HG03378 (cell line): Measurements from ENCODE around the gene NME9.
A peak's percentile ranks its signal among the peaks of the same experiment; 100 is the strongest.
"Not testable (repeated sequence)": the region's sequence is repeated elsewhere in the genome, so short reads cannot be mapped to it uniquely, and the experiment has no call there.

Experiments
- ATAC-seq: cut with Tn5 transposase; IDR thresholded peaks from one replicate; pipeline ENCODE4 v1.9.1; 2021; ENCODE audit warnings: mild to moderate bottlenecking, moderate library complexity; ENCODE audit not compliant: unreplicated experiment

Gene NME9

GRCh38 chr3:138329127-138329983 is at the start of gene NME9:
TSS of gene NME9 (minus strand) at chr3:138329851. CDS start at chr3:138329335, 516 bp downstream.
- no peak for ATAC-seq

DNA sequence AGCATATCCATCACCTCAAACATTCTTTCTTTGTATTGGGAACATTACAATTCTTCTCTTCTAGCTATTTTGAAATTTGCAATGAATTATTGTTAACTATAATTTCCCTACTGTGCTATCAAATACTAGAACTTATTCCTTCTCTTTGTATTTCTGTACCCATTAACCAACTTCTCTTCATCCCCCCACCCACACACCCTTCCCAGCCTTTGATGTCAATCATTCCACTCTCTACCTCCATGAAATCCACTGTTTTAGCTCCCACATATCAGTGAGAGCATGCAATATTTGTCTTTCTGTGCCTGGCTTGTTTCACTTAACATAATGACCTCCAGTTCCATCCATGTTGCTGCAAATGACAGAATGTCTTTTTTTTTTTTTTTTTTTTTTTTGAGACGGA is 49.3 kb upstream of the NME9 start:
- no peak for ATAC-seq

GRCh38 chr3:138378331-138378730 is 48.7 kb upstream of the NME9 start:
- no peak for ATAC-seq

GRCh38 chr3:138377804-138378203 is 48.2 kb upstream of the NME9 start:
- ATAC-seq: no peak

DNA sequence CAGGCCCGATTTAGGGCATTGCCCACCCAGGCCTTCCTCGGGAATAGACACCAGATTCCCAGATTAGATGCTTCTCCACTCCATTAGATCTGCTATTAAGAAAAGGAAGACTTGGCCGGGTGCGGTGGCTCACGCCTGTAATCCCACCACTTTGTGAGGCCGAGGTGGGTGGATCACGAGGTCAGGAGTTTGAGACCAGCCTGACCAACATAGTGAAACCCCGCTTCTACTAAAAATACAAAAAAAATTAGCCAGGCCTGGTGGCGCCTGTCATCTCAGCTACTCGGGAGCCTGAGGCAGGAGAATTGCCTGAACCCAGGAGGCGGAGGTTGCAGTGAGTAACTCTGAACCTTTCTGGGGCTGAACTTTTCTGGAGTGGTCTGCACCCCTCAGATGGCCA is 47.6 kb upstream of the NME9 start:
- not testable (repeated sequence) for ATAC-seq

- ATAC-seq: no peak
These were observed 47.0 kb upstream of the NME9 start for GRCh38 chr3:138376663-138377062.

GRCh38 chr3:138375447-138375846 is 45.8 kb upstream of the NME9 start:
- no peak for ATAC-seq

DNA sequence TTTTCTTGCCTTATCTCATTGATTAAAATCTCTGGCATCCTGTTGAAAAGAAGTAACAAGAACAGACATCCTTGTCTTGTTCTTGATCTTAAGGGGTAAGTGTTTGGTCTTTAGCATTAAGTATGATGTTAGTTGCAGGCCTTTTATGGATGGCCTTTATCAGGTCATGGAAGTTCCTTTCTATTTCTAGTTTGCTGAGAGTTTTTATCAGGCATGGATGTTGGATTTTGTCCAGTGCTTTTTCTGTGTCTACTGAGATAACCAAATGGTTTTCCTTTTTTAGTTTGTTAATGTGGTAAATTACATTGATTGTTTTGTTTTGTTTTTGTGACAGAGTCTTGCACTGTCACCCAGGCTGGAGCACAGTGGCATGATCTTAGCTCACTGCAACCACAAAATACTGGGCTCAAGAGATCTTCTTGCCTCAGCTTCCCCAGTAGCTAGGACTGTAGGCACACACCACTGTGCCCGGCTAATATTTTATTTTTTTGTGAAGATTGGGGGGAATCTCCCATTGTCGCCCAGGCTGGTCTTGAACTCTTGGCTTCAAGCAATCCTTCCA is 45.0 kb upstream of the NME9 start:
- ATAC-seq: no peak

GRCh38 chr3:138373736-138374094 is 44.1 kb upstream of the NME9 start:
- ATAC-seq: no peak

GRCh38 chr3:138373087-138373735 is 43.6 kb upstream of the NME9 start:
- ATAC-seq: no peak

DNA sequence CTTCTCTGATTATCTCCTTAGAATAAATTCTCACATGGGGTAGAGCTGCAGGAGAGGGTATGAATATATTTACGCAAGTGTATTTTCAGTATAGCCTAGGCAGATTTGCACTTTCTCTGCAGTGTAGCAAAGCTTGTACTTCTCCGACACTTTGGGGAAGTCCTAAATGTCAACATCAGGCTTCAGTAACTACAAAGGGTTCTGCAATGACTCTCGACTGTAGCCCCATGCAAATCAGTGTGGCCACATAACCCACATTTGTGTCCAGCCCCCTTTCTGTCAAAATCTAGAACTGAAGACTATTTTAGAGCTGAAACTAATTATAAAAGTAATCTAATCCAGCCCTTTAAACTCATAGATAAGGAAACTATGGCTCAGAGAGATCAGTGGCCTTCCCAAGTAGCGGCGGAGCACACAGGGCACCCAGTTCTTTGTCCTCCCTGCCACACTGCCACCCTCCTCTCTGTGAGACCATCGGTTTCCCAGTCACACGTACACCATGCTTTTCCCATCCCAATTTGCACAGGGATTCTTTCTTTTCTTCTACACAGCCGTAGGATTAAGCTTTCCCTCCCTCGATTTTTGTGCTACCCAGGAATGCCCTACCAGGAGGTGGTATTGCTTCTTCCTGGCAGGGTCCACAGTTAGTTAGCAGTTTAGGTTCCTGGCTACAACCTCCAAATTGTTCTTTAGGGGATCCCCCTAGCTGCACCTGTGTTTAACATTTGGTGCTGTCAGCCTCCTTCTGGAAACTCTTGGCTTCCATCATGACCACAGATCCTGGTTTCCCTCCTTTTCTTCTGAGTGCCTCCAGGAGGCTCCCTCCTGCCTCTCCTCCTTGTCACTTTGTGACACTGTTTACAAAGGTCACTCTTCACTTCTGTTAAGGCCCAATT is 41.7 kb upstream of the NME9 start:
- peak; percentile 100 for ATAC-seq

DNA sequence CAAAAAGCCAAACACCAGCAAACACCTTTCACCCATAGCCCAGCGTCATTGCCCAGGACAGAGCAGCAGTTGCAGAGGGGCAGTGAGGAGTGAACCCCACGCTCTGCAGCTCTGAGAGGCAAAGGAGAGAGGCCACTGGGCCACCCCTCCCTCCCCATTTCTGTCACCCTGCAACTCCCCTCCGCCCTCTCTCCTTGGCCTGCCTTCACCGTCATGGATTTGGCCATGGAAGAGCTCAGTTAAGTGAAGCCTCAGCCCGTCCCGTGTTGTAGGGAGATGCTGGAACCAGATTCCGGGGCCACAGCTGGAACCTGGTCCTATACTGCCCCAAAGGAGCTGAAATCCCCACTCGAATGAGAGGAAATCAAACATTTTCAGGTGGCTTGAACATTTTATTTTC is 40.7 kb upstream of the NME9 start:
- no peak for ATAC-seq

DNA sequence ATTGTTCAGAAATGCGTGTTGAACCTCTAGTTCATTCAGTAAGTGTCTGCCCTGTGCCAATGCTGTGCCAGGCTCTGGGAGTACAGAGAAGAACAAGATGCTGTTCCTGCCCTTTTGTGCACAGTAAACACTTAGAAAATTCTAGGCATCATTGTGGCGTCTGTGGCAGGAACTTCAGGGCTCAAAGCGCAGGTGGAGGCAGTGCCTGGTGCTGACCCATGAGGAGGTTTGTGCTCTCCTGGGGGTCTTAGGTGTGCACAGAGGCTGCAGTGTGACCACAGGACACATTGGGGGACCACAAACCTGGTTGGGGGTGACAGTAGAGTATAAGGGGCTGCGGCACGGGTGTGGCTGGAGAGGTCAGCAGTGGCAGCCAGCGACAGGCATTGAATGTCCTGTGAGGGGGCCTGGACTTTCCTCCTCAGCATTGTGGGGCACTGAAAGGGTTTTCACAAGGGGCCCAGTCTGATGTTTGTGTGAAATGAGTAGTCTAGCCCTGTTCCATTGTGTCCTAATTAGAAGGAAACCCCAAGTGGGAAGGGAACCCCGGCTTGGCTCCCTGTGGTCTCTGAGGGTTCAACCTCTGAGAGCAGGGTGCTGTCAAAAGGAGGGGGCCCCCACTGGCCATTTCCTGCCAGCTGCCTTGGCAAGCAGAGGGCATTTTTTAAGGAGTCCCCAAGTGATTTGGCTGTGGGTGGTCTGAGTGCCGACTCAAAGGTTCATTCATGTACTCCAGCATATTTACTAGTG is 39.7 kb upstream of the NME9 start:
- no peak for ATAC-seq

DNA sequence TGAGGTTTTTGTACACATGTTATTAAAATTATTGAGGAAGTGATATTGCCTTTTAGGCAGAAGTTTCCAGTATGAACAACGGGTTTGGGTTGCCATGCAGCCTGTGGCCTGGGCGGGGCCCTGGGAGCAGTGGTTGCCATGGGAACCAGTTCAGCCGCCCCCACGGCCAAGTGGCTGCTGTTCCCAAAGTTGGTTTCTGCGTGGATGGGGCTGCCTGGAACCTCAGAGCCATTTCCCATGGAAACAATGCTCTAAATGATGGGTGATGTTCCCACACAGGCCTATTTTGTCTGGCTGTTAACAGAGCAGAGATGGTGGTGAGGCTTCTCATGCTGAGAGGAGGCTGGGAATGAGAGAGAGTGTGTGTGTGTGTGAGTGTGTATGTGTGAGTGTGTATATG is 38.3 kb upstream of the NME9 start:
- ATAC-seq: no peak

GRCh38 chr3:138367326-138367850 is 37.7 kb upstream of the NME9 start:
- ATAC-seq: no peak

- no peak for ATAC-seq
These were observed 36.5 kb upstream of the NME9 start for GRCh38 chr3:138366006-138366759.

DNA sequence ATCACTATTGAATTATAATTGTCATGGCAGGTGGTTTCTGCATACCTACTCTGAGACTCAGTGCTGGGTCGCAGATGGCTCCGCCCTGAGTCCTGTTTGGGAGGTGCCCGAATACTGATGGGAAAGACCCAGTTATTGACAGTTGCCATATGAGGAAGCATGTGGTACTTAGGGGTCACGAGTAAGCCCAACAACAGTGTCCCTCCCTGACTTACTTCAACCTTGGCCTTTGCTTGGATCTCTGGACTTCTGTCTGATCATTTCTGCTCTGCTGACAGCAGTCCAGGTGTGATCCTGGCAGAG is 35.6 kb upstream of the NME9 start:
- no peak for ATAC-seq

- no peak for ATAC-seq
These were observed 35.0 kb upstream of the NME9 start for GRCh38 chr3:138364356-138365252.

- no peak for ATAC-seq
These were observed 33.7 kb upstream of the NME9 start for GRCh38 chr3:138363322-138363721.
